Measurements from ENCODE around the gene SLC25A3. TPM values are rescaled to one million over a fixed set of nuclear protein-coding genes. Genes with fewer than 3 reads are reported as not detected.
"Not testable (repeated sequence)": the region's sequence is repeated elsewhere in the genome, so short reads cannot be mapped to it uniquely, and the experiment has no call there.

SLC25A3 gene
- total and polyA plus RNA-seq, 2 donors (not counting 1 experiment from before 2014, with no cell fraction given) = 276 to 304 TPM

DNA sequence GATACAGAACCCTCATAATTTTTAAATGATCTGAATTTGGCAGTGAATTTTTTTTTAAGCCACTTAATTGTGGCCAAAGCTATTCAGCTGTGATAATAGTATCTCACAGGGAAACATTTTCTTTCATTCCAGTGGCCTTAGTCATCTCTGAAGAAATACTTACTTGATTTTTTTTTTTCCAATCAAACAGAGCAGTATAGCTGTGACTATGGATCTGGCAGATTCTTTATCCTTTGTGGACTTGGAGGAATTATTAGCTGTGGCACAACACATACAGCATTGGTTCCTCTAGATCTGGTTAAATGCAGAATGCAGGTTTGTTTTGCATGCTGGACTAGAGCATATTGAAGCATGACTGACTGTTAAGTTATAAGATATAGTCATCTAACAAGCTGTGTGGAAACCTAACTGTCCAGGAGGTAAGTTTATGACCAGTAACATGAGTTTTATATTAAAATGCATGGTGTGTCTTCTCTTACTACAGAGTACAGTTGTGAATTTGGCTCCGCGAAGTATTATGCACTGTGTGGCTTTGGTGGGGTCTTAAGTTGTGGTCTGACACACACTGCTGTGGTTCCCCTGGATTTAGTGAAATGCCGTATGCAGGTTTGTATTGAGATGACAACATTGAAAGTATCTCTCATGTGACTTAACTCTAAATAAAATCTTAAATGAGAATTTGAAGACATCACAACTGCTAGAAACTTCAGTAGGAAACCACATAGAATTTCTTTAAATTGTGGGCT lies 1.9 kb downstream of the SLC25A3 start:
- no CpG with 5 or more reads among the region's 3 CpGs for WGBS (ENCODE audit: insufficient coverage)
- H3K9ac ChIP-seq (ENCODE audit: low read length) = peak overlapping the region; percentile 93
- no peak for TF ChIP-seq EZH2 (IDR thresholded peaks at IDR 0.05; ENCODE audit: borderline replicate concordance, insufficient read depth, low read depth, low read length, poor library complexity, severe bottlenecking)
- TF ChIP-seq, protein P1, sequence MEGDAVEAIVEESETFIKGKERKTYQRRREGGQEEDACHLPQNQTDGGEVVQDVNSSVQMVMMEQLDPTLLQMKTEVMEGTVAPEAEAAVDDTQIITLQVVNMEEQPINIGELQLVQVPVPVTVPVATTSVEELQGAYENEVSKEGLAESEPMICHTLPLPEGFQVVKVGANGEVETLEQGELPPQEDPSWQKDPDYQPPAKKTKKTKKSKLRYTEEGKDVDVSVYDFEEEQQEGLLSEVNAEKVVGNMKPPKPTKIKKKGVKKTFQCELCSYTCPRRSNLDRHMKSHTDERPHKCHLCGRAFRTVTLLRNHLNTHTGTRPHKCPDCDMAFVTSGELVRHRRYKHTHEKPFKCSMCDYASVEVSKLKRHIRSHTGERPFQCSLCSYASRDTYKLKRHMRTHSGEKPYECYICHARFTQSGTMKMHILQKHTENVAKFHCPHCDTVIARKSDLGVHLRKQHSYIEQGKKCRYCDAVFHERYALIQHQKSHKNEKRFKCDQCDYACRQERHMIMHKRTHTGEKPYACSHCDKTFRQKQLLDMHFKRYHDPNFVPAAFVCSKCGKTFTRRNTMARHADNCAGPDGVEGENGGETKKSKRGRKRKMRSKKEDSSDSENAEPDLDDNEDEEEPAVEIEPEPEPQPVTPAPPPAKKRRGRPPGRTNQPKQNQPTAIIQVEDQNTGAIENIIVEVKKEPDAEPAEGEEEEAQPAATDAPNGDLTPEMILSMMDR (IDR thresholded peaks at IDR 0.05) = no peak

DNA sequence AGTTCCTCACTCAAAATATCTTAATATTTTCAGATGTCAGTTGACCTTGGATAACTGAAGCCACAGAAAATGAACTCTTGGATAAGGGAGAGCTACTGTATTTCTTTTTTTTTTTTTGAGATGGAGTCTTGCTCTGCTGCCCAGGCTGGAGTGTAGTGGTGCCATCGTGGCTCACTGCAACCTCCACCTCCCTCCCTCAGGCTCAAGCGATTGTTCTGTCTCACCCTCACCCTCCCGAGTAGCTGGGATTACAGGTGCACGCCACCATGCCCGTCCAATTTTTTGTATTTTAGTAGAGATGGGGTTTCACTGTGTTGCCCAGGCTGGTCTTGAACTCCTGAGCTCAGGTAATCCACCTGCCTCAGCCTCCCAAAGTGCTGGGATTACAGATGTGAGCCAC lies 3.8 kb downstream of the SLC25A3 start:
- POLR2A ChIA-PET; H2AFZ ChIP-seq (ENCODE audit: insufficient read depth, low read depth, low read length, poor library complexity, severe bottlenecking); H3K27me3 Mint-ChIP-seq; ATAC-seq (ENCODE audit: low read depth); H3K9ac ChIP-seq (ENCODE audit: low read length); H3K27me3 ChIP-seq (replicated peaks in 1 of 4; ENCODE audit: control extremely low read depth in 1 of 4, control insufficient read depth in 3 of 4, insufficient read depth in 4 of 4, low read length in 3 of 4); H3K27ac ChIP-seq (ENCODE audit: low read length in 2 of 2); H3K4me2 ChIP-seq (replicated peaks; ENCODE audit: low read depth, low read length, poor library complexity, severe bottlenecking); intact Hi-C loops (cut with micrococcal nuclease); H3K9me3 ChIP-seq (ENCODE audit: control extremely low read depth in 1 of 3, control insufficient read depth in 2 of 3, insufficient read depth in 1 of 3, low read length in 2 of 3); H4K20me1 ChIP-seq (ENCODE audit: control insufficient read depth, insufficient read depth, low read length, poor library complexity, severe bottlenecking); H3K27ac Mint-ChIP-seq; DNase-seq; H3K9me3 Mint-ChIP-seq (ENCODE audit: insufficient read depth); H3K4me3 Mint-ChIP-seq; H3K4me3 ChIP-seq (ENCODE audit: control extremely low read depth in 1 of 5, extremely low read depth in 1 of 5, insufficient read depth in 1 of 5, low read depth in 2 of 5, low read length in 4 of 5): not testable (repeated sequence)
- CTCF ChIA-PET = interaction anchor here (0.5 to 5.3 kb wide), 7 partner anchors 10 to 56 kb away, joined by 3 to 28 read pairs (median 3); no protein-coding TSS in a partner anchor
- Histone ChIP-seq H3K79me2 (ENCODE audit: control insufficient read depth, insufficient read depth, low read length) (peaks cover 49% of the 10 kb centered on the region), H3K4me1 (ENCODE audit: control insufficient read depth in 2 of 2, insufficient read depth in 2 of 2, low read length in 2 of 2) (peaks cover 20 to 25% of the 10 kb centered on the region in 2 donors), H3K36me3 (replicated peaks in 1 of 2; ENCODE audit: control extremely low read depth in 1 of 2, control insufficient read depth in 1 of 2, extremely low read depth in 1 of 2, insufficient read depth in 2 of 2, low read length in 1 of 2) (peaks cover 7 to 66% of the 10 kb centered on the region in 2 experiments)
- H3K4me1 Mint-ChIP-seq = peaks cover 34% of the 10 kb centered on the region
- WGBS (ENCODE audit: insufficient coverage) = no CpG with 5 or more reads among the region's 5 CpGs

More for the DNA sequence above, 1.9 kb downstream of the SLC25A3 start:
- ATAC-seq (ENCODE audit: low read depth) (no peak), DNase-seq (no peak)
- peak overlapping the region; percentile 1 to 96 for H3K27ac ChIP-seq (ENCODE audit: low read length in 2 of 2)
- Mint-ChIP-seq H3K9me3 (ENCODE audit: insufficient read depth) (no peaks in the 10 kb centered on the region), H3K27me3 (no peaks in the 10 kb centered on the region), H3K27ac (peak overlapping the region; percentile 68), H3K4me3 (peak overlapping the region; percentile 91), H3K4me1 (peaks cover 34% of the 10 kb centered on the region)
- peaks cover 49% of the 10 kb centered on the region for H3K79me2 ChIP-seq (ENCODE audit: control insufficient read depth, insufficient read depth, low read length)
- POLR2A ChIA-PET = no interaction called here
- CTCF ChIA-PET = interaction anchor here (1.1 to 5.3 kb wide), 7 partner anchors 12 to 85 kb away, joined by 3 to 31 read pairs (median 14); partner anchors contain the start of genes APAF1 and IKBIP
- intact Hi-C loops (cut with micrococcal nuclease) = no loop called here
- H3K9me3 ChIP-seq (ENCODE audit: control extremely low read depth in 1 of 3, control insufficient read depth in 2 of 3, insufficient read depth in 1 of 3, low read length in 2 of 3) = no peaks in the 10 kb centered on the region
- H3K4me3 ChIP-seq (ENCODE audit: control extremely low read depth in 1 of 5, extremely low read depth in 1 of 5, insufficient read depth in 1 of 5, low read depth in 2 of 5, low read length in 4 of 5) = peak overlapping the region; percentile 91 to 100 (median 96)
- H3K4me2 ChIP-seq (replicated peaks; ENCODE audit: low read depth, low read length, poor library complexity, severe bottlenecking) = peak overlapping the region; percentile 85
- H3K4me1 ChIP-seq (ENCODE audit: control insufficient read depth in 2 of 2, insufficient read depth in 2 of 2, low read length in 2 of 2) = peaks cover 20 to 25% of the 10 kb centered on the region in 2 donors
- H2AFZ ChIP-seq (ENCODE audit: insufficient read depth, low read depth, low read length, poor library complexity, severe bottlenecking) = no peak overlapping the region
- H4K20me1 ChIP-seq (ENCODE audit: control insufficient read depth, insufficient read depth, low read length, poor library complexity, severe bottlenecking) = no peaks in the 10 kb centered on the region
- peaks cover 7 to 47% of the 10 kb centered on the region in 2 experiments for H3K36me3 ChIP-seq (replicated peaks in 1 of 2; ENCODE audit: control extremely low read depth in 1 of 2, control insufficient read depth in 1 of 2, extremely low read depth in 1 of 2, insufficient read depth in 2 of 2, low read length in 1 of 2)
- no peaks in the 10 kb centered on the region for H3K27me3 ChIP-seq (replicated peaks in 1 of 4; ENCODE audit: control extremely low read depth in 1 of 4, control insufficient read depth in 3 of 4, insufficient read depth in 4 of 4, low read length in 3 of 4)
